ENCODE measurements around the gene FAM210A.

DNA sequence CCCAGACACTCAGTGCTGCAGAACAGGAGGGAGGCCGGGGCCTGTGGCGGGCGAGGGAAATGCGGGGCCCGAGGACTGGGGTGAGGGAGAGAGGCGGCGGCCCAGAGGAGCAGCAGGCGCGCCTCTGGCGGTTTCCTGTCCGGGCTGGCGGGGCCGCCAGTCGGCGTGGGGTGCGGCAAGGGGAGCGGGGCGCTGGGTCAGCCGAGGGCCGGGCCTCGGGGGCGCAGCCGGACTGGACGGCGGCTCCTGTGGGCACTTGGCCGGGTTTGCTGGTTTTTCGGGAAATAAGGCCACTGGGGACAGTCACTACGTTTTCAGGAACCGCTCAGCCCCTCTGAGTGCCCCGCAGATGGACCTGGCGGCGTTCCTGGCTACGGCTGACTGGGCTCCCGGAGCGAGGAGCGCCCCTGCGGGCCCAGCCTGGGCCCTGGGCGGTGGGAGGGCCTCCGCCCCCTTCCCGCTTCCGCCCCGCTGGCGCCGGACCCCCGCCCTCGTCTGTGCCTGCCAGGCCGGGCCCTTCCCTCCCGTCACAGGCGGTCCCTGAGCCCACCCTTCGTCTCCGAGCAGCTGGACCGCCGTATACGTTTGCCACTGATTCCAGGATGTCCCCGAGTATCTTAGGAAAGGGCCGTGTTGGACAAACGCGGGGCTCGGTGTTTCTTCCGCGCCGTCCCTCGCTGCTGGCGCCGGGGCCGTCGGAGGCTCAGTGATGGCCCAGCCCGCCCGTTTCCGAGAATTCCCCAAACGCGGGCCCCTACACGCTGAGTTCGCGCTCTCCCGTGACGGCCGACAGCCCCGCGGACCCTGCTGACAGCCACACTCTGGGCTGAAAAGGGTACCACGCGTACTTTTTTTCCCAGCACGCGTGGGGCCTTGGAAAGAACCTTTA is 84.6 kb downstream of the FAM210A start:
- TF ChIP-seq, protein P1, sequence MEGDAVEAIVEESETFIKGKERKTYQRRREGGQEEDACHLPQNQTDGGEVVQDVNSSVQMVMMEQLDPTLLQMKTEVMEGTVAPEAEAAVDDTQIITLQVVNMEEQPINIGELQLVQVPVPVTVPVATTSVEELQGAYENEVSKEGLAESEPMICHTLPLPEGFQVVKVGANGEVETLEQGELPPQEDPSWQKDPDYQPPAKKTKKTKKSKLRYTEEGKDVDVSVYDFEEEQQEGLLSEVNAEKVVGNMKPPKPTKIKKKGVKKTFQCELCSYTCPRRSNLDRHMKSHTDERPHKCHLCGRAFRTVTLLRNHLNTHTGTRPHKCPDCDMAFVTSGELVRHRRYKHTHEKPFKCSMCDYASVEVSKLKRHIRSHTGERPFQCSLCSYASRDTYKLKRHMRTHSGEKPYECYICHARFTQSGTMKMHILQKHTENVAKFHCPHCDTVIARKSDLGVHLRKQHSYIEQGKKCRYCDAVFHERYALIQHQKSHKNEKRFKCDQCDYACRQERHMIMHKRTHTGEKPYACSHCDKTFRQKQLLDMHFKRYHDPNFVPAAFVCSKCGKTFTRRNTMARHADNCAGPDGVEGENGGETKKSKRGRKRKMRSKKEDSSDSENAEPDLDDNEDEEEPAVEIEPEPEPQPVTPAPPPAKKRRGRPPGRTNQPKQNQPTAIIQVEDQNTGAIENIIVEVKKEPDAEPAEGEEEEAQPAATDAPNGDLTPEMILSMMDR (conservative IDR thresholded peaks at IDR 0.05; ENCODE audit: low read length), result no peak
- TF ChIP-seq EZH2phosphoT487 (IDR thresholded peaks at IDR 0.05; ENCODE audit: borderline replicate concordance, low read depth, low read length), result no peak
